Caco-2 (cell line): ENCODE measurements around the gene CAPN8. TPM values are rescaled to one million over a fixed set of nuclear protein-coding genes. Genes with fewer than 3 reads are reported as not detected.

Experiments
- BruUV-seq: library from RNA; stranded (reverse); fragments of 400-500 nt; replicated peaks from 2 replicates; lab custom pipeline; 2021; lab: Mats Ljungman, UMichigan
- CTCF ChIA-PET: fragments of 300-600 bp; sonication (Branson Sonifier 250); formaldehyde crosslinking; loops from one replicate; lab custom pipeline; 2022; ENCODE audit warnings: antibody characterized with exemption; lab: Charles Lee
- POLR2A ChIA-PET: fragments of 300-600 bp; sonication (Branson Sonifier 250); formaldehyde crosslinking; loops from one replicate; lab custom pipeline; 2022; ENCODE audit warnings: antibody characterized with exemption; lab: Charles Lee
- DNase-seq, 2 experiments: peaks; one replicate each; pipeline versions ENCODE4 v3.0.0 to v3.0.0-alpha.2; 2020 to 2022
- H3K27me3 ChIP-seq: replicated peaks from 2 replicates; pipeline ENCODE4 v1.6.0; 2011; ENCODE audit warnings: low read length; ENCODE audit not compliant: control insufficient read depth, insufficient read depth
- H3K36me3 ChIP-seq: 2 replicates; pipeline ENCODE4 v1.5.1; 2011; ENCODE audit warnings: low read length; ENCODE audit not compliant: control insufficient read depth, insufficient read depth
- H3K4me1 ChIP-seq: fragments of 250-450 bp; sonication (Bioruptor Pico); 2 replicates; pipeline ENCODE4 v1.5.1; 2020; ENCODE audit warnings: mild to moderate bottlenecking
- H3K4me3 ChIP-seq: 2 replicates; pipeline ENCODE4 v1.5.1; 2011; ENCODE audit warnings: low read depth, mild to moderate bottlenecking, control low read depth, low read length
- H3K9me3 ChIP-seq: fragments of 250-450 bp; sonication (Bioruptor Pico); 2 replicates; pipeline ENCODE4 v1.5.1; 2020; ENCODE audit warnings: mild to moderate bottlenecking, moderate library complexity
- H3K27ac Mint-ChIP-seq: one replicate; pipeline ENCODE4 v1.8.0; 2022; ENCODE audit warnings: mixed read lengths; ENCODE audit not compliant: unreplicated experiment
- H3K27me3 Mint-ChIP-seq: one replicate; pipeline ENCODE4 v1.8.0; 2022; ENCODE audit warnings: mixed read lengths; ENCODE audit not compliant: insufficient read depth, unreplicated experiment
- H3K36me3 Mint-ChIP-seq: one replicate; pipeline ENCODE4 v1.8.0; 2022; ENCODE audit warnings: mild to moderate bottlenecking, mixed read lengths; ENCODE audit not compliant: insufficient read depth, unreplicated experiment
- H3K4me1 Mint-ChIP-seq: one replicate; pipeline ENCODE4 v1.8.0; 2022; ENCODE audit warnings: low read depth, mixed read lengths; ENCODE audit not compliant: unreplicated experiment
- H3K4me3 Mint-ChIP-seq: one replicate; pipeline ENCODE4 v1.8.0; 2022; ENCODE audit warnings: mild to moderate bottlenecking, moderate library complexity, mixed read lengths; ENCODE audit not compliant: unreplicated experiment
- H3K9me3 Mint-ChIP-seq: one replicate; pipeline ENCODE4 v1.8.0; 2022; ENCODE audit warnings: mixed read lengths; ENCODE audit not compliant: unreplicated experiment
- CTCF ChIP-seq, 2 experiments: fragments of 200-600 bp in 1 of 2; IDR thresholded peaks; 1 replicate in 1 of 2; 2 replicates in 1 of 2; pipeline versions ENCODE4 v1.5.1 to v1.8.0; 2011 to 2022; ENCODE audit warnings: antibody characterized with exemption in 1 of 2, control low read depth in 1 of 2, inconsistent platforms in 1 of 2, low read depth in 1 of 2, low read length in 1 of 2, mild to moderate bottlenecking in 1 of 2, moderate library complexity in 1 of 2; ENCODE audit not compliant: insufficient read depth in 1 of 2, severe bottlenecking in 1 of 2, unreplicated experiment in 1 of 2
- intact Hi-C: fragments of 100-400 bp; cut with micrococcal nuclease; formaldehyde crosslinking; loops from one replicate; pipeline ENCODE4 v1.10.0; 2022; ENCODE audit not compliant: unreplicated experiment
- total RNA-seq: library from RNA; stranded (reverse); gene quantifications from 2 replicates; pipeline ENCODE4 v1.2.3, GENCODE V29; 2022

Gene CAPN8
- total RNA-seq, 1 experiment from 2014 or later: 4.1 TPM

- H3K27me3 Mint-ChIP-seq: no peaks in the 10 kb centered on the region
- Histone ChIP-seq H3K27me3 (no peaks in the 10 kb centered on the region), H3K4me3 (no peak overlapping the region), H3K9me3 (no peaks in the 10 kb centered on the region), H3K36me3 (no peaks in the 10 kb centered on the region), H3K4me1 (no peaks in the 10 kb centered on the region)
- POLR2A ChIA-PET: interaction anchor here (0.5 kb wide), 1 partner anchor 90 kb away, joined by 3 read pairs; no protein-coding TSS in a partner anchor
- no peaks in the 10 kb centered on the region for H3K36me3 Mint-ChIP-seq
- TF ChIP-seq CTCF (IDR thresholded peaks at IDR 0.05; ENCODE audit: insufficient read depth in 1 of 2, low read depth in 1 of 2, low read length in 1 of 2, severe bottlenecking in 1 of 2, unreplicated experiment in 1 of 2): no peak
- CTCF ChIA-PET: no interaction called here
- intact Hi-C loops: no loop called here
- no peaks in the 10 kb centered on the region for H3K4me1 Mint-ChIP-seq
- no TSS peak for BruUV-seq
- no peak overlapping the region for H3K27ac Mint-ChIP-seq
- H3K4me3 Mint-ChIP-seq: no peak overlapping the region
- no peak for DNase-seq
- H3K9me3 Mint-ChIP-seq: no peaks in the 10 kb centered on the region
Observed at GRCh38 chr1:223513309-223513708, 152.2 kb downstream of the CAPN8 start.

GRCh38 chr1:223512057-223512456 lies 153.4 kb downstream of the CAPN8 start:
- CTCF ChIA-PET: no interaction called here
- no TSS peak for BruUV-seq
- Mint-ChIP-seq H3K27ac (no peak overlapping the region), H3K4me1 (no peaks in the 10 kb centered on the region), H3K4me3 (no peak overlapping the region), H3K27me3 (no peaks in the 10 kb centered on the region), H3K9me3 (no peaks in the 10 kb centered on the region), H3K36me3 (no peaks in the 10 kb centered on the region)
- Histone ChIP-seq H3K27me3 (no peaks in the 10 kb centered on the region), H3K9me3 (no peaks in the 10 kb centered on the region), H3K4me1 (no peaks in the 10 kb centered on the region), H3K4me3 (no peak overlapping the region), H3K36me3 (no peaks in the 10 kb centered on the region)
- DNase-seq: no peak
- intact Hi-C loops: no loop called here
- no peak for TF ChIP-seq CTCF (IDR thresholded peaks at IDR 0.05; ENCODE audit: insufficient read depth in 1 of 2, low read depth in 1 of 2, low read length in 1 of 2, severe bottlenecking in 1 of 2, unreplicated experiment in 1 of 2)
- POLR2A ChIA-PET: no interaction called here

GRCh38 chr1:223508796-223509195 lies 156.7 kb downstream of the CAPN8 start:
- Histone ChIP-seq H3K4me1 (no peaks in the 10 kb centered on the region), H3K9me3 (no peaks in the 10 kb centered on the region), H3K4me3 (no peak overlapping the region), H3K36me3 (no peaks in the 10 kb centered on the region), H3K27me3 (no peaks in the 10 kb centered on the region)
- no peak overlapping the region for H3K4me3 Mint-ChIP-seq
- no peaks in the 10 kb centered on the region for H3K27me3 Mint-ChIP-seq
- CTCF ChIA-PET: no interaction called here
- H3K36me3 Mint-ChIP-seq: no peaks in the 10 kb centered on the region
- no peaks in the 10 kb centered on the region for H3K9me3 Mint-ChIP-seq
- no TSS peak for BruUV-seq
- no peak for TF ChIP-seq CTCF (IDR thresholded peaks at IDR 0.05; ENCODE audit: insufficient read depth in 1 of 2, low read depth in 1 of 2, low read length in 1 of 2, severe bottlenecking in 1 of 2, unreplicated experiment in 1 of 2)
- POLR2A ChIA-PET: no interaction called here
- intact Hi-C loops: no loop called here
- no peaks in the 10 kb centered on the region for H3K4me1 Mint-ChIP-seq
- no peak for DNase-seq
- no peak overlapping the region for H3K27ac Mint-ChIP-seq
